Right cardiac atrium (tissue), 5 donors: ENCODE results near the gene GMEB2. TPM values are rescaled to one million over a fixed set of nuclear protein-coding genes. Genes with fewer than 3 reads are reported as not detected.

Experiments used
- ATAC-seq, 2 donors: fragments of 200-7000 bp; cut with Tn5 transposase; one replicate each; pipeline versions ENCODE4 v1.8.0 to v1.9.1; 2020; ENCODE audit warnings: moderate library complexity in 2 of 2, mild to moderate bottlenecking in 1 of 2
- DNase-seq, 3 donors: peaks; one replicate each; pipeline ENCODE4 v3.0.0-alpha.2; 2020
- H3K27ac ChIP-seq: one replicate; pipeline ENCODE4 v1.5.1; 2013; ENCODE audit warnings: mild to moderate bottlenecking, low read length, control low read depth, moderate library complexity
- H3K27me3 ChIP-seq: one replicate; pipeline ENCODE4 v1.6.1; 2013; ENCODE audit not compliant: control insufficient read depth, insufficient read depth
- H3K4me1 ChIP-seq: one replicate; pipeline ENCODE4 v1.6.1; 2013; ENCODE audit warnings: low read length; ENCODE audit not compliant: control insufficient read depth, insufficient read depth
- H3K4me3 ChIP-seq: one replicate; pipeline ENCODE4 v1.5.1; 2013; ENCODE audit warnings: low read length, control low read depth
- H3K9me3 ChIP-seq: one replicate; pipeline ENCODE4 v1.6.1; 2013; ENCODE audit warnings: low read length; ENCODE audit not compliant: control insufficient read depth
- WGBS: extraction: QIAGEN DNeasy Blood & Tissue Kit; methylation state at CpG from one replicate; pipeline ENCODE4 v1.1.7; 2013; 5-methylcytosine and 5-hydroxymethylcytosine counted together
- intact Hi-C, 4 donors: fragments of 100-400 bp; cut with DNase I; formaldehyde crosslinking; loops; one replicate each; pipeline versions ENCODE4 v1.11.0 to v1.14.0; 2022 to 2023
- polyA plus RNA-seq: library from polyadenylated mRNA; stranded (reverse); fragments of 200-250 nt; gene quantifications from one replicate; pipeline ENCODE4 v1.2.3, GENCODE V29; 2013
- total RNA-seq, 4 donors: library from RNA; stranded (reverse); fragmentation: NEBNext Ultra II Directional; extraction: Animal tissue kit (Norgen Biotek cat#: 25700); gene quantifications; one replicate each; pipeline ENCODE4 v1.2.1, GENCODE V29; 2021
- donor health status: healthy with polysubstance abuse.
- donor health status: DM: no; HTN: yes; CAD: no.
- donor health status: DM: no; HTN: no; CAD: no.
- donor health status: DM: no; HTN: yes; CAD: no; lungs with severe emphysema.
- donor health status: DM: yes; HTN: yes; CAD: no.

Gene GMEB2
- total and polyA plus RNA-seq, 5 donors, result 6.5 to 7.7 (median 7.1) TPM

- H3K4me1 ChIP-seq, result no peaks in the 10 kb centered on the region
- no peak for ATAC-seq
- H3K27ac ChIP-seq, result no peak overlapping the region
- DNase-seq, result no peak
- 35% methylated on average over 9 of the region's 9 CpGs for WGBS
- intact Hi-C loops, result no loop called here
- H3K4me3 ChIP-seq, result no peak overlapping the region
- H3K27me3 ChIP-seq, result no peaks in the 10 kb centered on the region
- no peaks in the 10 kb centered on the region for H3K9me3 ChIP-seq
Measured at GRCh38 chr20:63551068-63551467, 75.8 kb downstream of the GMEB2 start.

- no peak overlapping the region for H3K4me3 ChIP-seq
- H3K27me3 ChIP-seq, result no peaks in the 10 kb centered on the region
- H3K9me3 ChIP-seq, result no peaks in the 10 kb centered on the region
- no peak for ATAC-seq
- intact Hi-C loops, result loop anchor here in 1 of 4 donors (10.0 kb wide), 1 partner anchor 205 kb away; no protein-coding TSS in a partner anchor
- DNase-seq, result no peak
- no peak overlapping the region for H3K27ac ChIP-seq
- 80% methylated on average over 18 of the region's 18 CpGs for WGBS
- H3K4me1 ChIP-seq, result no peaks in the 10 kb centered on the region
Measured at GRCh38 chr20:63549679-63550282, 77.1 kb downstream of the GMEB2 start.

- no peaks in the 10 kb centered on the region for H3K4me1 ChIP-seq
- 23% methylated on average over 23 of the region's 25 CpGs for WGBS
- no peak for ATAC-seq
- no peaks in the 10 kb centered on the region for H3K27me3 ChIP-seq
- no peak overlapping the region for H3K4me3 ChIP-seq
- no peaks in the 10 kb centered on the region for H3K9me3 ChIP-seq
- intact Hi-C loops, result loop anchor here in 1 of 4 donors (10.0 kb wide), 1 partner anchor 206 kb away; no protein-coding TSS in a partner anchor
- DNase-seq, result no peak
- H3K27ac ChIP-seq, result no peak overlapping the region
Measured at GRCh38 chr20:63549019-63549418, 77.9 kb downstream of the GMEB2 start.

- H3K4me1 ChIP-seq, result no peaks in the 10 kb centered on the region
- 42% methylated on average over 11 of the region's 11 CpGs for WGBS
- no peak for DNase-seq
- no peaks in the 10 kb centered on the region for H3K9me3 ChIP-seq
- H3K27me3 ChIP-seq, result no peaks in the 10 kb centered on the region
- H3K4me3 ChIP-seq, result no peak overlapping the region
- intact Hi-C loops, result loop anchor here in 1 of 4 donors (10.0 kb wide), 1 partner anchor 206 kb away; no protein-coding TSS in a partner anchor
- ATAC-seq, result no peak
- H3K27ac ChIP-seq, result no peak overlapping the region
Measured at GRCh38 chr20:63548542-63548941, 78.4 kb downstream of the GMEB2 start.

GRCh38 chr20:63547725-63548480, 79.0 kb downstream of the GMEB2 start, which contains the start of gene SRMS:
SRMS (minus strand) TSS chr20:63547749; CDS start chr20:63547463, 286 bp downstream.
- Histone ChIP-seq H3K4me3 (no peak within 1 kb of the TSS), H3K4me1 (no peaks in the 10 kb centered on the region), H3K27ac (no peak within 1 kb of the TSS), H3K27me3 (no peaks in the 10 kb centered on the region), H3K9me3 (no peaks in the 10 kb centered on the region)
- WGBS, result 52% methylated on average over 35 of the region's 35 CpGs
- intact Hi-C loops, result loop anchor here in 1 of 4 donors (10.0 kb wide), 1 partner anchor 207 kb away; no protein-coding TSS in a partner anchor
- DNase-seq (no peak), ATAC-seq (no peak)

GRCh38 chr20:63546956-63547724, 79.8 kb downstream of the GMEB2 start:
- Histone ChIP-seq H3K27ac (no peak overlapping the region), H3K4me3 (no peak overlapping the region), H3K27me3 (no peaks in the 10 kb centered on the region), H3K4me1 (no peaks in the 10 kb centered on the region), H3K9me3 (no peaks in the 10 kb centered on the region)
- intact Hi-C loops, result loop anchor here in 1 of 4 donors (10.0 kb wide), 1 partner anchor 208 kb away; no protein-coding TSS in a partner anchor
- 46% methylated on average over 58 of the region's 58 CpGs for WGBS
- DNase-seq (no peak), ATAC-seq (no peak)

- ATAC-seq, result no peak
- Histone ChIP-seq H3K9me3 (no peaks in the 10 kb centered on the region), H3K27me3 (no peaks in the 10 kb centered on the region), H3K4me3 (no peak overlapping the region), H3K4me1 (no peaks in the 10 kb centered on the region), H3K27ac (no peak overlapping the region)
- intact Hi-C loops, result loop anchor here in 1 of 4 donors (10.0 kb wide), 1 partner anchor 208 kb away; no protein-coding TSS in a partner anchor
- WGBS, result 74% methylated on average over 20 of the region's 20 CpGs
- no peak for DNase-seq
Measured at GRCh38 chr20:63546256-63546955, 80.5 kb downstream of the GMEB2 start.

GRCh38 chr20:63545814-63546213, 81.1 kb downstream of the GMEB2 start:
- no peak overlapping the region for H3K27ac ChIP-seq
- H3K4me1 ChIP-seq, result no peaks in the 10 kb centered on the region
- WGBS, result 60% methylated on average over 6 of the region's 6 CpGs
- intact Hi-C loops, result loop anchor here in 1 of 4 donors (10.0 kb wide), 1 partner anchor 209 kb away; no protein-coding TSS in a partner anchor
- H3K9me3 ChIP-seq, result no peaks in the 10 kb centered on the region
- ATAC-seq, result no peak
- no peak overlapping the region for H3K4me3 ChIP-seq
- DNase-seq, result no peak
- no peaks in the 10 kb centered on the region for H3K27me3 ChIP-seq

- no peaks in the 10 kb centered on the region for H3K27me3 ChIP-seq
- H3K27ac ChIP-seq, result no peak overlapping the region
- DNase-seq (no peak), ATAC-seq (no peak)
- WGBS, result 69% methylated on average over 19 of the region's 19 CpGs
- H3K9me3 ChIP-seq, result no peaks in the 10 kb centered on the region
- H3K4me3 ChIP-seq, result no peak overlapping the region
- H3K4me1 ChIP-seq, result no peaks in the 10 kb centered on the region
- intact Hi-C loops, result loop anchor here in 1 of 4 donors (10.0 kb wide), 1 partner anchor 210 kb away; no protein-coding TSS in a partner anchor
Measured at GRCh38 chr20:63544958-63545516, 81.9 kb downstream of the GMEB2 start.
